Upper lobe of left lung (tissue), 4 donors: ENCODE results near the gene MT3.

ENCODE experiments used
- EP300 ChIP-seq, 4 donors: sonication (generic); formaldehyde crosslinking; IDR thresholded peaks; one replicate each; pipeline ENCODE4 v1.5.1; 2017; ENCODE audit warnings: antibody characterized with exemption in 4 of 4, control low read depth in 2 of 4
- POLR2A ChIP-seq, 4 donors: fragments of 450-650 bp; IDR thresholded peaks; one replicate each; pipeline ENCODE4 v1.5.1; 2016 to 2017; ENCODE audit warnings: antibody characterized with exemption in 4 of 4, mild to moderate bottlenecking in 2 of 4
- POLR2AphosphoS5 ChIP-seq, 2 donors: sonication (generic); formaldehyde crosslinking; IDR thresholded peaks; one replicate each; pipeline ENCODE4 v1.5.1; 2017; ENCODE audit warnings: antibody characterized with exemption in 2 of 2
- TF ChIP-seq, protein P1 (sequence below), 6 experiments: fragments of 450-650 bp in 4 of 6; fragments of 200-600 bp in 2 of 6; sonication (generic) in 2 of 6; IDR thresholded peaks; one replicate each; pipeline ENCODE4 v1.5.1; 2016 to 2019; ENCODE audit warnings: antibody characterized with exemption in 6 of 6

DNA sequence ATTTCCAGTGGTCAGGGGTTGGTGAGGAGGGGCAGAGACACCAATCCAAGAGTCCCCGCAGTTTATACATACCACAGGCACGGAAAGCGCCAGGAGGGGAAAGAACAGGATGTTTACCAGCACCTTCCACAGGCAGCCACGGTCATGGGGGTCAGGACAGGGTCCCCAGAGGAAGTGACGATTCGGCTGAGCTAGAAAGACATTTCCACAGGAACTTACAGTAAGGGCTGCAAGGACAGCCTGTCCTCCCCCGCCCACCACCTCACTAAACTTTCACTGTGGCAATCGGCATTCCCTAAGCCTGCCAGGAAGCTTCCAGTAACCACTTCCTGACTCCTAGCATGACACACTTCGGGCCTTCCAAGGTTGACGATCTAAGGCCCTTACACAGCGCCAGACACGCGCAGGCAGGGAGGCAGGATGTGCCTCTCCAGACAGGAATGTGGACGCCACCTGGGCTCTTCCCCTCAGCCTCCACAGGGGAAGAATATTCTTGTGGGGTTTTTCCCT, 17.8 kb downstream of the MT3 start:
- TF ChIP-seq, protein P1, sequence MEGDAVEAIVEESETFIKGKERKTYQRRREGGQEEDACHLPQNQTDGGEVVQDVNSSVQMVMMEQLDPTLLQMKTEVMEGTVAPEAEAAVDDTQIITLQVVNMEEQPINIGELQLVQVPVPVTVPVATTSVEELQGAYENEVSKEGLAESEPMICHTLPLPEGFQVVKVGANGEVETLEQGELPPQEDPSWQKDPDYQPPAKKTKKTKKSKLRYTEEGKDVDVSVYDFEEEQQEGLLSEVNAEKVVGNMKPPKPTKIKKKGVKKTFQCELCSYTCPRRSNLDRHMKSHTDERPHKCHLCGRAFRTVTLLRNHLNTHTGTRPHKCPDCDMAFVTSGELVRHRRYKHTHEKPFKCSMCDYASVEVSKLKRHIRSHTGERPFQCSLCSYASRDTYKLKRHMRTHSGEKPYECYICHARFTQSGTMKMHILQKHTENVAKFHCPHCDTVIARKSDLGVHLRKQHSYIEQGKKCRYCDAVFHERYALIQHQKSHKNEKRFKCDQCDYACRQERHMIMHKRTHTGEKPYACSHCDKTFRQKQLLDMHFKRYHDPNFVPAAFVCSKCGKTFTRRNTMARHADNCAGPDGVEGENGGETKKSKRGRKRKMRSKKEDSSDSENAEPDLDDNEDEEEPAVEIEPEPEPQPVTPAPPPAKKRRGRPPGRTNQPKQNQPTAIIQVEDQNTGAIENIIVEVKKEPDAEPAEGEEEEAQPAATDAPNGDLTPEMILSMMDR (IDR thresholded peaks at IDR 0.05): no peak
- TF ChIP-seq POLR2AphosphoS5 (IDR thresholded peaks at IDR 0.05) (peak; percentile 99 to 100), POLR2A (IDR thresholded peaks at IDR 0.05) (peak in 2 of 4 donors; percentile 37 to 45), EP300 (IDR thresholded peaks at IDR 0.05) (peak; percentile 99 to 100 (median 100))
